Measurements from ENCODE around the gene GRM2. TPM values are rescaled to one million over a fixed set of nuclear protein-coding genes. Genes with fewer than 3 reads are reported as not detected.

Gene GRM2
- total and polyA plus RNA-seq, 2 experiments from 2014 or later: 0.69 TPM; not detected in 1

DNA sequence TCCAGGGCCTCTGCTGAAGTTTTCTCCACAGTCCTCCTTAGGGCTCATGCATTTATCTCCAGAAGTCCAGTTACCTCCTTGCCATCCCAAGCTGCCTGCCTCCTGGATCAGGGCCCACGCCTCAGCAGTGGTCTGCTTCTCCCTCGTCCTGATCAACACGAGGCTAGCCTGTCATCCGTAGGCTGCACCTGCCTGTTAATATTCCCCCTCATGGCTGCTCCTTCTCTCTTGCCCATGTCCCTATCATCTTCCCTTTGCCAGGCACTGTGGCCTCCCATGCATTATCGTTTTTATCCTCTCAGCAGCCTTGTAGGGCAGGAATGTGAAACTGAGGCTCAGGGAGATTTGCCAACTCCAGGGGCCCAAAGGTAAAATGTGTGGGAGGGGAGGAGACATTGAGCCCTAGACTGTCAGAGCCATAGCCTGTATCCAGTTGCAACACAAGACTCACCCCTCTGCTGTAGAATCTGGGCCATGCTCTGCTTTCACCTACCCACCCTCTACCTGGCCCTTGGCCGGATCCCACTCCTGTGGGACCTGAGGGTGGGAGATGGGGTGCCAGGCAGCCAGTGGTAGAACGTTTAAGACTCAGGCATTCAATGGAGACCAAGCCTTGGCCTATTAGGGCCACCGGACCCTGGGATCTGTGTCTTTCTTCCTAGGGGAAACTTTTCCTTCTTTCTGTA is 4.6 kb downstream of the GRM2 start:
- DNase-seq (ENCODE audit: low read depth in 1 of 2, low spot score in 1 of 2): no peak
- H3K4me3 ChIP-seq: no peak overlapping the region
- no peaks in the 10 kb centered on the region for H3K9me3 ChIP-seq (ENCODE audit: low read depth)
- TF ChIP-seq, protein P1, sequence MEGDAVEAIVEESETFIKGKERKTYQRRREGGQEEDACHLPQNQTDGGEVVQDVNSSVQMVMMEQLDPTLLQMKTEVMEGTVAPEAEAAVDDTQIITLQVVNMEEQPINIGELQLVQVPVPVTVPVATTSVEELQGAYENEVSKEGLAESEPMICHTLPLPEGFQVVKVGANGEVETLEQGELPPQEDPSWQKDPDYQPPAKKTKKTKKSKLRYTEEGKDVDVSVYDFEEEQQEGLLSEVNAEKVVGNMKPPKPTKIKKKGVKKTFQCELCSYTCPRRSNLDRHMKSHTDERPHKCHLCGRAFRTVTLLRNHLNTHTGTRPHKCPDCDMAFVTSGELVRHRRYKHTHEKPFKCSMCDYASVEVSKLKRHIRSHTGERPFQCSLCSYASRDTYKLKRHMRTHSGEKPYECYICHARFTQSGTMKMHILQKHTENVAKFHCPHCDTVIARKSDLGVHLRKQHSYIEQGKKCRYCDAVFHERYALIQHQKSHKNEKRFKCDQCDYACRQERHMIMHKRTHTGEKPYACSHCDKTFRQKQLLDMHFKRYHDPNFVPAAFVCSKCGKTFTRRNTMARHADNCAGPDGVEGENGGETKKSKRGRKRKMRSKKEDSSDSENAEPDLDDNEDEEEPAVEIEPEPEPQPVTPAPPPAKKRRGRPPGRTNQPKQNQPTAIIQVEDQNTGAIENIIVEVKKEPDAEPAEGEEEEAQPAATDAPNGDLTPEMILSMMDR (IDR thresholded peaks at IDR 0.05; ENCODE audit: low read depth, low read length): no peak
- H3K36me3 ChIP-seq: no peaks in the 10 kb centered on the region
- H3K4me1 ChIP-seq (ENCODE audit: low read depth): no peaks in the 10 kb centered on the region
- H3K27me3 ChIP-seq: peaks cover 24% of the 10 kb centered on the region
- H3K27ac ChIP-seq: no peak overlapping the region

GRCh38 chr3:51712038-51712420 is 5.2 kb downstream of the GRM2 start:
- TF ChIP-seq, protein P1 (IDR thresholded peaks at IDR 0.05; ENCODE audit: low read depth, low read length): no peak
- Histone ChIP-seq H3K27ac (no peak overlapping the region), H3K4me3 (no peak overlapping the region), H3K9me3 (ENCODE audit: low read depth) (no peaks in the 10 kb centered on the region), H3K36me3 (no peaks in the 10 kb centered on the region), H3K27me3 (peaks cover 24% of the 10 kb centered on the region), H3K4me1 (ENCODE audit: low read depth) (no peaks in the 10 kb centered on the region)
- DNase-seq (ENCODE audit: low read depth in 1 of 2, low spot score in 1 of 2): no peak

DNA sequence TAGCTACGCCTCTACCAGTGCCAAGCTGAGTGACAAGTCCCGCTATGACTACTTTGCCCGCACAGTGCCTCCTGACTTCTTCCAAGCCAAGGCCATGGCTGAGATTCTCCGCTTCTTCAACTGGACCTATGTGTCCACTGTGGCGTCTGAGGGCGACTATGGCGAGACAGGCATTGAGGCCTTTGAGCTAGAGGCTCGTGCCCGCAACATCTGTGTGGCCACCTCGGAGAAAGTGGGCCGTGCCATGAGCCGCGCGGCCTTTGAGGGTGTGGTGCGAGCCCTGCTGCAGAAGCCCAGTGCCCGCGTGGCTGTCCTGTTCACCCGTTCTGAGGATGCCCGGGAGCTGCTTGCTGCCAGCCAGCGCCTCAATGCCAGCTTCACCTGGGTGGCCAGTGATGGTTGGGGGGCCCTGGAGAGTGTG is 5.7 kb downstream of the GRM2 start:
- Histone ChIP-seq H3K4me3 (no peak overlapping the region), H3K9me3 (ENCODE audit: low read depth) (no peaks in the 10 kb centered on the region), H3K27me3 (peaks cover 19% of the 10 kb centered on the region), H3K27ac (no peak overlapping the region), H3K4me1 (ENCODE audit: low read depth) (no peaks in the 10 kb centered on the region), H3K36me3 (no peaks in the 10 kb centered on the region)
- no peak for DNase-seq (ENCODE audit: low read depth in 1 of 2, low spot score in 1 of 2)
- TF ChIP-seq, protein P1 (IDR thresholded peaks at IDR 0.05; ENCODE audit: low read depth, low read length): no peak

DNA sequence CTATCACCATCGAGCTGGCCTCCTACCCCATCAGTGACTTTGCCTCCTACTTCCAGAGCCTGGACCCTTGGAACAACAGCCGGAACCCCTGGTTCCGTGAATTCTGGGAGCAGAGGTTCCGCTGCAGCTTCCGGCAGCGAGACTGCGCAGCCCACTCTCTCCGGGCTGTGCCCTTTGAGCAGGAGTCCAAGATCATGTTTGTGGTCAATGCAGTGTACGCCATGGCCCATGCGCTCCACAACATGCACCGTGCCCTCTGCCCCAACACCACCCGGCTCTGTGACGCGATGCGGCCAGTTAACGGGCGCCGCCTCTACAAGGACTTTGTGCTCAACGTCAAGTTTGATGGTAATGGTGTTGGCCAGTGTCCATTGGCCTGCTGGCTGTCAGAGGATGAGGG is 6.1 kb downstream of the GRM2 start:
- no peak overlapping the region for H3K4me3 ChIP-seq
- H3K4me1 ChIP-seq (ENCODE audit: low read depth): no peaks in the 10 kb centered on the region
- DNase-seq (ENCODE audit: low read depth in 1 of 2, low spot score in 1 of 2): no peak
- H3K36me3 ChIP-seq: no peaks in the 10 kb centered on the region
- peaks cover 15% of the 10 kb centered on the region for H3K27me3 ChIP-seq
- H3K27ac ChIP-seq: no peak overlapping the region
- no peaks in the 10 kb centered on the region for H3K9me3 ChIP-seq (ENCODE audit: low read depth)
- TF ChIP-seq, protein P1 (IDR thresholded peaks at IDR 0.05; ENCODE audit: low read depth, low read length): no peak

DNA sequence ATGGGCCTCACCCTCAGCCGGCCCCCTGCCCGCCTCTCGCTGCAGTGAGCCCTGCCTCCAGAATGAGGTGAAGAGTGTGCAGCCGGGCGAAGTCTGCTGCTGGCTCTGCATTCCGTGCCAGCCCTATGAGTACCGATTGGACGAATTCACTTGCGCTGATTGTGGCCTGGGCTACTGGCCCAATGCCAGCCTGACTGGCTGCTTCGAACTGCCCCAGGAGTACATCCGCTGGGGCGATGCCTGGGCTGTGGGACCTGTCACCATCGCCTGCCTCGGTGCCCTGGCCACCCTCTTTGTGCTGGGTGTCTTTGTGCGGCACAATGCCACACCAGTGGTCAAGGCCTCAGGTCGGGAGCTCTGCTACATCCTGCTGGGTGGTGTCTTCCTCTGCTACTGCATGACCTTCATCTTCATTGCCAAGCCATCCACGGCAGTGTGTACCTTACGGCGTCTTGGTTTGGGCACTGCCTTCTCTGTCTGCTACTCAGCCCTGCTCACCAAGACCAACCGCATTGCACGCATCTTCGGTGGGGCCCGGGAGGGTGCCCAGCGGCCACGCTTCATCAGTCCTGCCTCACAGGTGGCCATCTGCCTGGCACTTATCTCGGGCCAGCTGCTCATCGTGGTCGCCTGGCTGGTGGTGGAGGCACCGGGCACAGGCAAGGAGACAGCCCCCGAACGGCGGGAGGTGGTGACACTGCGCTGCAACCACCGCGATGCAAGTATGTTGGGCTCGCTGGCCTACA is 8.5 kb downstream of the GRM2 start:
- TF ChIP-seq, protein P1 (IDR thresholded peaks at IDR 0.05; ENCODE audit: low read depth, low read length): no peak
- DNase-seq (ENCODE audit: low read depth in 1 of 2, low spot score in 1 of 2): no peak
- no peak overlapping the region for H3K4me3 ChIP-seq
- H3K27ac ChIP-seq: no peak overlapping the region
- no peaks in the 10 kb centered on the region for H3K36me3 ChIP-seq
- H3K4me1 ChIP-seq (ENCODE audit: low read depth): no peaks in the 10 kb centered on the region
- no peaks in the 10 kb centered on the region for H3K27me3 ChIP-seq
- H3K9me3 ChIP-seq (ENCODE audit: low read depth): no peaks in the 10 kb centered on the region

Data from cardiac muscle cell (in vitro differentiated cells and primary cell).